ENCODE data around the gene HES1.

The HES1 gene

DNA sequence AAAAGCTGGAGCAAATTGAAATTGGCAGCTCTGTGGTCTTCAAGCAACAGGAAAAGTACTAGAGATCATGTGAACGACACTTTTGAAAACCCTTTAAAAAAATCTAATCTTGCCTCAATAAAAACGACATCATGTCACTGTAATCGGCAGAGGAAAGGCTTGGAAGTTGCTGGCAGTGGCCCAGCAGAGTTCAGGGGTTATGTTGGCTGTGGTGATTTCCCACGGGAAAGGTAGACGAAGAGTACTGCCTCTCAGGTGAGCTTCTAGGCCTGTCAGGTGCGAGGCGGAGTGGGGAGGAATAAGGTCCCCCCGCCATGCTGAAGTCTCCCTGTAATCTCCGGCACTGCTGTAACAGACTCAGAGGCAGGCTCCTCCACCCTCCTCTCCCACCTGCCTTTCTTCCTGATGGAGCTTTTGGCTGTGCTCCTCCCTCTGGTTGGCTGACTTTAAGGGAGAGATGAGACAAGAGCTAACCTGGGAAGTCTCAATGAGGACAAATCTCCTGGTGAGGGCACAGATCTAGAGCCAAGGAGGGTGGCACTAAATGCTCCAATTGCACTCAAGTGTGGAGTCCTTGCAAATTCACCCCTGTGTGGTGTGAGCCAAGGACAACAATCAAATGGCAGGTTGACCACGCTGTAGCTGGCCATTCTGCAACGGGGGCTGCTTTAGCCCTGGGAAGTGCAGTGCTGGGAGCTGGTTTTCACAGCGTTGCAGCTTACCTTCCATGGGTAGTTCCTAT is 18.7 kb upstream of the HES1 start:
- Histone ChIP-seq H3K27me3 (ENCODE audit: insufficient read depth, low read depth) (no peaks in the 10 kb centered on the region; the same call in 1 of the 2 replicates), H3K27ac (no peak overlapping the region), H3K4me1 (ENCODE audit: low read depth, poor library complexity, severe bottlenecking) (no peaks in the 10 kb centered on the region), H3K36me3 (ENCODE audit: insufficient read depth) (no peaks in the 10 kb centered on the region), H3K9ac (no peak overlapping the region), H2AFZ (ENCODE audit: low read depth) (no peak overlapping the region), H4K20me1 (ENCODE audit: insufficient read depth) (no peaks in the 10 kb centered on the region), H3K4me2 (no peak overlapping the region), H3K4me3 (IDR thresholded peaks at IDR 0.05; ENCODE audit: insufficient read depth, low read depth, low read length) (no peak overlapping the region), H3K79me2 (ENCODE audit: insufficient read depth, low read depth) (no peaks in the 10 kb centered on the region)
- TF ChIP-seq, protein P1, sequence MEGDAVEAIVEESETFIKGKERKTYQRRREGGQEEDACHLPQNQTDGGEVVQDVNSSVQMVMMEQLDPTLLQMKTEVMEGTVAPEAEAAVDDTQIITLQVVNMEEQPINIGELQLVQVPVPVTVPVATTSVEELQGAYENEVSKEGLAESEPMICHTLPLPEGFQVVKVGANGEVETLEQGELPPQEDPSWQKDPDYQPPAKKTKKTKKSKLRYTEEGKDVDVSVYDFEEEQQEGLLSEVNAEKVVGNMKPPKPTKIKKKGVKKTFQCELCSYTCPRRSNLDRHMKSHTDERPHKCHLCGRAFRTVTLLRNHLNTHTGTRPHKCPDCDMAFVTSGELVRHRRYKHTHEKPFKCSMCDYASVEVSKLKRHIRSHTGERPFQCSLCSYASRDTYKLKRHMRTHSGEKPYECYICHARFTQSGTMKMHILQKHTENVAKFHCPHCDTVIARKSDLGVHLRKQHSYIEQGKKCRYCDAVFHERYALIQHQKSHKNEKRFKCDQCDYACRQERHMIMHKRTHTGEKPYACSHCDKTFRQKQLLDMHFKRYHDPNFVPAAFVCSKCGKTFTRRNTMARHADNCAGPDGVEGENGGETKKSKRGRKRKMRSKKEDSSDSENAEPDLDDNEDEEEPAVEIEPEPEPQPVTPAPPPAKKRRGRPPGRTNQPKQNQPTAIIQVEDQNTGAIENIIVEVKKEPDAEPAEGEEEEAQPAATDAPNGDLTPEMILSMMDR (conservative IDR thresholded peaks at IDR 0.05; ENCODE audit: low read depth, low read length), result no peak

DNA sequence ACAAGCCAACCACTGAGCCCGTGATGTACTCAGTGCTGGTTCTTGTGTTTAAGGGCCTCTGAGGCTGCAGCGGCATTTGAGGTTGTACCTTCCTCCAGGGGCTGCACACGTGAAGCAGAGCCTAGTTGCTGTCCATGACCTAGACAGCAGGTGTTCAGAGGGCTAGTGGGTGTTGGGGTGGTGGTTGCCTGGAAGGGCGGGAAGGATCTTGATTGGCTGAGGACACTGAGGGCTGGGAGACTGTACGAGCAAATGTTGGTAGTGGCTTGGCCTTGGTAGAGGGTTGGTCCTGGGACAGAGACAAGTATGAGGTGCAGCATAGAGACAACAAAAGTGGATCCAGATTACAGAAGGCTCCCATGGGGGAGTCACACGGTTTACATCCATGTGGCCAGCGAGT is 17.0 kb upstream of the HES1 start:
- Histone ChIP-seq H3K4me2 (no peak overlapping the region), H3K4me3 (IDR thresholded peaks at IDR 0.05; ENCODE audit: insufficient read depth, low read depth, low read length) (no peak overlapping the region), H3K27ac (no peak overlapping the region), H3K79me2 (ENCODE audit: insufficient read depth, low read depth) (no peaks in the 10 kb centered on the region), H3K27me3 (ENCODE audit: insufficient read depth, low read depth) (no peaks in the 10 kb centered on the region; the same call in 1 of the 2 replicates), H3K9ac (no peak overlapping the region), H3K36me3 (ENCODE audit: insufficient read depth) (no peaks in the 10 kb centered on the region), H4K20me1 (ENCODE audit: insufficient read depth) (no peaks in the 10 kb centered on the region), H2AFZ (ENCODE audit: low read depth) (no peak overlapping the region), H3K4me1 (ENCODE audit: low read depth, poor library complexity, severe bottlenecking) (no peaks in the 10 kb centered on the region)
- TF ChIP-seq, protein P1 (conservative IDR thresholded peaks at IDR 0.05; ENCODE audit: low read depth, low read length), result no peak

DNA sequence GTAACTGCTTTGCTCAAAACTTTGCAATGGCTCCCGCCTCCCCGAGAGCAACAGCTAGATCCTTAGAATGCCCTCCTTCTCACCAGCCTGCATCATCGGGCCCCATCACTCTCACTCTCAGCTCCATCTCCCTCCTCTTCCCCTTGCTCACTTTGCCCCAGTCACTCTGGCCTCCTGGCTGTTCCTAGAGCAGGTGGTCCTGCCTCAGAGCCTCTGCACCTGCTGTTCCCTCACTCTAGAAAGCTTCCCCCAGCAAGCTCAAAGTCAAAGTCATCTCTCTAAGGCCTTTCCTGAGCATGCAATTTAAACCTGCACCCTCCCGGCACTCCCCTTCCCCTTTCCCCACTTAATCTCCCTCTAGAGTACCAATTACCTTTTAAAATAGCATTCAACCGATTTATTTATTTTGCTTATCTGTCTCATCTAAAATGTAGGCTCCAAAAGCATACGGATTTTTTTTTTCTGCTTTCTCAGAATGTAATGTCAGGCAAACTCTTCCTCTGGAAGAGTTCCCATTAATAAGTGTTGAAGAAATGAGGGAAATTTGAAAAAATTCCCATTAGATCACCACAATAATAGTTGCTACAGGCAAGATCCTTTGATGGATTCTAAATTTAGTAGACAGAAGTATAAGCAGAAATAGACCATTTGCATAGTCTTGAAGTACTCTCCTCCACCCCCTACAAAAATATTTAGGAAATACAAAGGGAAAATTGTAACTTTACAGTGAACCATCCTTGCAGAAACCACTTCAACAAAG is 15.9 kb upstream of the HES1 start:
- Histone ChIP-seq H4K20me1 (ENCODE audit: insufficient read depth) (no peaks in the 10 kb centered on the region), H3K36me3 (ENCODE audit: insufficient read depth) (no peaks in the 10 kb centered on the region), H3K4me2 (no peak overlapping the region), H2AFZ (ENCODE audit: low read depth) (no peak overlapping the region), H3K4me1 (ENCODE audit: low read depth, poor library complexity, severe bottlenecking) (no peaks in the 10 kb centered on the region), H3K27me3 (ENCODE audit: insufficient read depth, low read depth) (no peaks in the 10 kb centered on the region; the same call in 1 of the 2 replicates), H3K79me2 (ENCODE audit: insufficient read depth, low read depth) (no peaks in the 10 kb centered on the region), H3K27ac (no peak overlapping the region), H3K9ac (no peak overlapping the region), H3K4me3 (IDR thresholded peaks at IDR 0.05; ENCODE audit: insufficient read depth, low read depth, low read length) (no peak overlapping the region)
- TF ChIP-seq, protein P1 (conservative IDR thresholded peaks at IDR 0.05; ENCODE audit: low read depth, low read length), result no peak

DNA sequence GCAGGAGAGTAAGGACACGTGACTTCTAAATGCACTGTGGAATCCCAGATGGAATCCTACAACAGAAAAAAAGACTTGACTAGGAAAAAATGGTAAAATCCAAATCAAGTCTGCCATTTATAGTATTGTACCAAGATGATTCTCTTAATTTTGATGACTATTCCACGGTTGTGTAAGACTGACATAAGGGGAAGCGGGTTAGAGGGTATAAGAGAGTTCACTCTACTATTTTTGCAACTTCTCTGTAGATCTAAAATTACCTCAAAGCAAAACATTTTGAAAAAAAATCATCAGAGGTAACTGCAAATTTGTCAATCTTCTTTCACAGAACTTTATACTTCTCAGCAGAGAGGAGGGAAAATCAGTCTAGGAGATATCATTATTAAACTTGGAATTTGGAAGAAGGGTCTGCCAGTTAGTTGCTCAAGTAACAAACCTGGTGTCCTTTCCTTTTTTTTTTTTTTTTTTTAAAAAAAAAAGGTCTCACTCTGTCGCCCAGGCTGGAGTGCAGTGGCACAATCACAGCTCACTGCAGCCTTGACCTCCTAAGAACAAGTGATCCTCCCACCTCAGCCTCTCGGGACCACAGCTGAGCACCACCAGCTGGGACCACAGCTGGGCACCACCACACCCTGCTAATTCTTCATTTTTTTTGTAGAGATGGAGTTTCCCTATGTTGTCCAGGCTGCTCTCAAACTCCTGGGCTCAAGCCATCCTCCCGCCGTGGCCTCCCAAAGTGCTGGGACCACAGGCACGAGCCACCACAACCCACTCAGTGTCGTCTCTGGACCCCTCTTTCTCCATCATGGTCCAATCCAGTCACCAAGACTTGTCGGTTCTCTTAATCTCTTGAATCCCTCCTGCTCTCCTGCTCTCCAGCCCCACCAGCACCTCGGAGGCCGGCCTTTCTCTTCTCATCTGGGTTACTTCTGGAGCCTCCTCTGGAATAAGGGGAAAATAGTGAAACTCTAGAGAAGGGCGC is 14.9 kb upstream of the HES1 start:
- H3K4me2 ChIP-seq, result no peak overlapping the region
- TF ChIP-seq, protein P1 (conservative IDR thresholded peaks at IDR 0.05; ENCODE audit: low read depth, low read length), result no peak
- H3K36me3 ChIP-seq (ENCODE audit: insufficient read depth), result no peaks in the 10 kb centered on the region
- H3K27ac ChIP-seq, result no peak overlapping the region
- no peaks in the 10 kb centered on the region for H3K4me1 ChIP-seq (ENCODE audit: low read depth, poor library complexity, severe bottlenecking)
- no peak overlapping the region for H3K4me3 ChIP-seq (IDR thresholded peaks at IDR 0.05; ENCODE audit: insufficient read depth, low read depth, low read length)
- H3K27me3 ChIP-seq (ENCODE audit: insufficient read depth, low read depth), result no peaks in the 10 kb centered on the region; the same call in 1 of the 2 replicates
- no peaks in the 10 kb centered on the region for H4K20me1 ChIP-seq (ENCODE audit: insufficient read depth)
- H2AFZ ChIP-seq (ENCODE audit: low read depth), result no peak overlapping the region
- H3K79me2 ChIP-seq (ENCODE audit: insufficient read depth, low read depth), result no peaks in the 10 kb centered on the region
- no peak overlapping the region for H3K9ac ChIP-seq

All from KMS-11 (cell line).